ENCODE results near the gene CD70. TPM values are rescaled to one million over a fixed set of nuclear protein-coding genes. Genes with fewer than 3 reads are reported as not detected.
"Not testable (repeated sequence)": the region's sequence is repeated elsewhere in the genome, so short reads cannot be mapped to it uniquely, and the experiment has no call there.

Gene CD70
- total and polyA plus RNA-seq, 3 donors from 2014 or later = 0.63 to 1.0 TPM; not detected in 1

DNA sequence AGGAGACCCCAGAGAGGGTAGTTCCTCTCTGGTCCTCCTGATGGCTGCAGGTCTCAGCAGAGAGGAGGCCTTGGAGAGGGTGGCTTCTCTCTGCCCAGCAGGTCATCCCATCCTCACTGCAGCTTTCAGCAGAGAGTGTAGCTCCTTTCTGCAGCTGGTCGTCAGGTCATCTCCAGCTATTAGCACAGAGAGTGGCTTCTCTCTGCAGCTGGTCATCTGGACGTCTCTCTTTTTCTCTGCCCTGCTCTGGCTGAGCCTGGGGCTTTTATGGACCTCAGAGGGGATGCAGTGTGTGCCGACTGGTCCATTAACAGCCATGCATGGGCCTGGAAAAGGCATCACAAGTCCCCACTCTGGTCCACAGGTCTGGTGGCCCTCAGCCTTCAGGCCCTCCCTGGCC, 39.9 kb downstream of the CD70 start:
- Histone ChIP-seq H3K9me3 (no peaks in the 10 kb centered on the region), H3K36me3 (ENCODE audit: low read depth, missing control alignments) (no peaks in the 10 kb centered on the region), H3K27ac (no peak overlapping the region), H3K4me3 (no peak overlapping the region), H3K4me1 (no peaks in the 10 kb centered on the region), H3K27me3 (no peaks in the 10 kb centered on the region)
- TF ChIP-seq, protein P1, sequence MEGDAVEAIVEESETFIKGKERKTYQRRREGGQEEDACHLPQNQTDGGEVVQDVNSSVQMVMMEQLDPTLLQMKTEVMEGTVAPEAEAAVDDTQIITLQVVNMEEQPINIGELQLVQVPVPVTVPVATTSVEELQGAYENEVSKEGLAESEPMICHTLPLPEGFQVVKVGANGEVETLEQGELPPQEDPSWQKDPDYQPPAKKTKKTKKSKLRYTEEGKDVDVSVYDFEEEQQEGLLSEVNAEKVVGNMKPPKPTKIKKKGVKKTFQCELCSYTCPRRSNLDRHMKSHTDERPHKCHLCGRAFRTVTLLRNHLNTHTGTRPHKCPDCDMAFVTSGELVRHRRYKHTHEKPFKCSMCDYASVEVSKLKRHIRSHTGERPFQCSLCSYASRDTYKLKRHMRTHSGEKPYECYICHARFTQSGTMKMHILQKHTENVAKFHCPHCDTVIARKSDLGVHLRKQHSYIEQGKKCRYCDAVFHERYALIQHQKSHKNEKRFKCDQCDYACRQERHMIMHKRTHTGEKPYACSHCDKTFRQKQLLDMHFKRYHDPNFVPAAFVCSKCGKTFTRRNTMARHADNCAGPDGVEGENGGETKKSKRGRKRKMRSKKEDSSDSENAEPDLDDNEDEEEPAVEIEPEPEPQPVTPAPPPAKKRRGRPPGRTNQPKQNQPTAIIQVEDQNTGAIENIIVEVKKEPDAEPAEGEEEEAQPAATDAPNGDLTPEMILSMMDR (IDR thresholded peaks at IDR 0.05) = no peak
- TF ChIP-seq POLR2A (IDR thresholded peaks at IDR 0.05) = no peak
- 67 to 92% methylated on average over 3 of the region's 3 CpGs for WGBS, 2 donors
- intact Hi-C loops (cut with DNase I; ENCODE audit: low total_unique reads) = no loop called here
- DNase-seq = no peak

DNA sequence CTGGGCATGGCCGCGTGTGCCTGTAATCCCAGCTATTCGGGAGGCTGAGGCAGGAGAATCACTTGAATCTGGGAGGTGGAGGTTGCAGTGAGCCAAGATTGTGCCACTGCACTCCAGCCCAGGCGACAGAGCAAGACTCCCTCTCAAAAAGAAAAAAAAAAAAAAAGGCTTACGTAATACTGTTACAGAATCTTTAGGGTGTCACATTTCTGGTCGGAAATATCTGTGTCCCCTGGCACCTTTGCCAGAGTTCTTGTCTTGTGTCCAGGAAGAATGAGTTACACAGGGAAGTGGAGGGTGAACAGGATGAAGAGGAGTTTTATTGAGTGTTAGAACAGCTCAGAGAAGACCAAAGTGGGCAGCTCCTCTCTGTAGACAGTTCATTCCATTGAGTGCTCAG, 40.3 kb downstream of the CD70 start:
- DNase-seq; H3K27ac ChIP-seq; H3K36me3 ChIP-seq (ENCODE audit: low read depth, missing control alignments); H3K4me3 ChIP-seq; H3K9me3 ChIP-seq; intact Hi-C loops (cut with DNase I; ENCODE audit: low total_unique reads); H3K4me1 ChIP-seq; H3K27me3 ChIP-seq: not testable (repeated sequence)
- WGBS, 2 donors = 86 to 93% methylated on average over 6 of the region's 6 CpGs

DNA sequence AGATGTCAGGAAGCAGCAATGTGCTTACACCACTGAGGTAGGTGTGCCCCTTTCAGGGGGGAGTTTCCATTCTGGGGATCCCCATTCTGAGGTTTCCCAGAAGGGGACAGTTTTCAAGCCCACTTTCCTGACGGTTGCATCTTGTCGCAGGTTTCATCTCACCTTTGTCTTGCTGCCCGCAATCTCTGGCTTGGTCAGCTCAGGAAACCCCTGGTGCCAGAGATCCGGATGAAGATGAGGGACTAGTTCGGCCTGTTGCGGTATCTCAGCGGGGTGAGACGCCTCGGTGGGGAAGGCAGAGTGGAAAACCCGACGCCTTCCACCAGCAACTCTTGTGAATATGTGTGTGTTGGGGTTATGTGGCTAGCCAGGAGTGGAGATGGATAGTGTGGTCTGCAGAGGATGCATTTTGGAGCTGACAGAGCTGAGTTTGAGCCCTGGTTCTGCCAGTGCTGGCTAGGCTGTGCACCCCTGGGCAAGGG, 47.0 kb downstream of the CD70 start:
- H3K27me3 ChIP-seq = no peaks in the 10 kb centered on the region
- intact Hi-C loops (cut with DNase I; ENCODE audit: low total_unique reads) = no loop called here
- no peak overlapping the region for H3K4me3 ChIP-seq
- TF ChIP-seq, protein P1 (IDR thresholded peaks at IDR 0.05) = no peak
- no peak for TF ChIP-seq POLR2A (IDR thresholded peaks at IDR 0.05)
- no peaks in the 10 kb centered on the region for H3K4me1 ChIP-seq
- WGBS, 2 donors = 83 to 88% methylated on average over 11 of the region's 11 CpGs
- no peaks in the 10 kb centered on the region for H3K36me3 ChIP-seq (ENCODE audit: low read depth, missing control alignments)
- H3K9me3 ChIP-seq = no peaks in the 10 kb centered on the region
- no peak for DNase-seq
- H3K27ac ChIP-seq = no peak overlapping the region

DNA sequence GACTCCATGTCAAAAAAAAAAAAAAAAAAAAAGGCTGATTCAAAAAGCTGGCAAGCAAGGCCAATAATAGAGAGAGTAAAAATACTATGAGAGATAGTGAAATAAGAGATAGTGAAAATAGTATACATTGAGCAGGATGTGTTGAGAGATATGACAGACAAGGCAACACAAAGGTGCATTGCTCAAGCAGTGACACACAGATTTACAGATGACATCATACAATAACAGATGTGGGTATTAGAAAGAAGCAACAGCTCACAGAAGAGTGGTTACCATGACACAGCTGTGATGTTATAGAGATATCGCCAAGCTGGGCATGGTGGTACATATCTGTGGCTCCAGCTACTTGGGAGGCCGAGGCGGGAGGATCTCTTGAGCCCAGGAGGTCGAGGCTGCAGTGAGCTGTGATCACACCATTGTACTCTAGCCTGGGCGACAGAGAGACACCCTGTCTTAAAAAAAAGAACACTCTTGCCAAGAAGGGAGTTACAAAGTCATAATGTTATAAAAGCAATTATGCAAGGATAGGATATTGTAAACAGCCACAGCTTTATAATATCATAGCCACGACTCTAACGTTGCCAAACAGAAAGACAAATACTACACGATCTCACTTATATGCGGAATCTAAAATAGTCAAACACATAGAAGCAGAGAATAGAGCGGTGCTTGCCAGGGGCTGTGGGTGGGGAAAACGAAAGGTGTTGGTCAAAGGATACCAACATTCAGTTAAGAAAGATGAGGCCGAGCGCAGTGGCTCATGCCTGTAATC, 49.8 kb downstream of the CD70 start:
- intact Hi-C loops (cut with DNase I; ENCODE audit: low total_unique reads) = no loop called here
- Histone ChIP-seq H3K36me3 (ENCODE audit: low read depth, missing control alignments) (no peaks in the 10 kb centered on the region), H3K27ac (no peak overlapping the region), H3K4me3 (no peak overlapping the region), H3K4me1 (no peaks in the 10 kb centered on the region), H3K27me3 (no peaks in the 10 kb centered on the region), H3K9me3 (no peaks in the 10 kb centered on the region)
- no peak for TF ChIP-seq POLR2A (IDR thresholded peaks at IDR 0.05)
- TF ChIP-seq, protein P1 (IDR thresholded peaks at IDR 0.05) = no peak
- 81 to 85% methylated on average over 13 of the region's 13 CpGs for WGBS, 2 donors
- no peak for DNase-seq

DNA sequence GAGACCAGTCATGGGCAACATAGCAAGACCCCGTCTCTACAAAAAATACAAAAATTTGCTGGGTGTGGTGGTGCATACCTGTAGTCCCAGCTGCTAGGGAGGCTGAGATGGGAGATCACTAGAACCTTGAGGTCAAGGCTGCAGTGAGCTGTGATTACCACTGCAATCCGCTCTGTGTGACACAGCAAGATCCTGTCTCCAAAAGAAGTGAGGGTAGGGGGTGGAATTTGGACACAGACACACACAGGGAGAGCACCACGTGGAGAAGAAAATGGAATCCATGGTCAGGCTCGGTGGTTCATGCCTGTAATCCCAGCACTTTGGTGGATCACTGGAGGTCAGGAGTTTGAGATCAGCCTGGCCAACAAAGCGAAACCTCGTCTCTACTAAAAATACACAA, 51.4 kb downstream of the CD70 start:
- intact Hi-C loops (cut with DNase I; ENCODE audit: low total_unique reads) = no loop called here
- H3K4me1 ChIP-seq = no peaks in the 10 kb centered on the region
- WGBS, 2 donors = 81 to 90% methylated on average over 6 of the region's 6 CpGs
- no peak overlapping the region for H3K27ac ChIP-seq
- H3K27me3 ChIP-seq = no peaks in the 10 kb centered on the region
- DNase-seq = no peak
- H3K9me3 ChIP-seq = no peaks in the 10 kb centered on the region
- no peaks in the 10 kb centered on the region for H3K36me3 ChIP-seq (ENCODE audit: low read depth, missing control alignments)
- TF ChIP-seq, protein P1 (IDR thresholded peaks at IDR 0.05) = no peak
- no peak for TF ChIP-seq POLR2A (IDR thresholded peaks at IDR 0.05)
- H3K4me3 ChIP-seq = no peak overlapping the region

Small RNA genes lying within 50 kb of the gene (small RNA-seq; reads per million reads assigned to genes)
- gene RF00019 = 0 reads per million in 2 donors

Other genes starting within 250 kb of the CD70 start
- gene CLPP, start 229.6 kb downstream of the CD70 start, total RNA-seq = 100 to 1,000 TPM in 1 of 2 donors, 10 to 100 TPM in 1; 52.1 to 101 TPM
- gene CLPP, start 229.6 kb downstream of the CD70 start, polyA plus RNA-seq (ENCODE audit: insufficient read depth, low read depth, low replicate concordance) = 113 TPM
- gene ALKBH7, start 218.4 kb downstream of the CD70 start, total RNA-seq = 100 to 1,000 TPM; 243 to 524 TPM
- 608 TPM for gene ALKBH7, start 218.4 kb downstream of the CD70 start, polyA plus RNA-seq (ENCODE audit: insufficient read depth, low read depth, low replicate concordance)
- 1 to 10 TPM; 2.9 to 5.1 TPM for gene PSPN, start 215.2 kb downstream of the CD70 start, total RNA-seq
- gene PSPN, start 215.2 kb downstream of the CD70 start, polyA plus RNA-seq (ENCODE audit: insufficient read depth, low read depth, low replicate concordance) = 1.1 TPM
- 10 to 100 TPM; 78.1 to 81.1 TPM for gene GTF2F1, start 198.0 kb downstream of the CD70 start, total RNA-seq
- gene GTF2F1, start 198.0 kb downstream of the CD70 start, polyA plus RNA-seq (ENCODE audit: insufficient read depth, low read depth, low replicate concordance) = 122 TPM
- gene KHSRP, start 166.3 kb downstream of the CD70 start, total RNA-seq = 100 to 1,000 TPM; 279 to 336 TPM
- gene KHSRP, start 166.3 kb downstream of the CD70 start, polyA plus RNA-seq (ENCODE audit: insufficient read depth, low read depth, low replicate concordance) = 358 TPM
- gene SLC25A41, start 157.4 kb downstream of the CD70 start, total RNA-seq = 1 to 10 TPM; 3.2 to 3.9 TPM
- 7.6 TPM for gene SLC25A41, start 157.4 kb downstream of the CD70 start, polyA plus RNA-seq (ENCODE audit: insufficient read depth, low read depth, low replicate concordance)
- gene SLC25A23, start 131.4 kb downstream of the CD70 start, total RNA-seq = 10 to 100 TPM; 34.3 to 38.5 TPM
- 26.9 TPM for gene SLC25A23, start 131.4 kb downstream of the CD70 start, polyA plus RNA-seq (ENCODE audit: insufficient read depth, low read depth, low replicate concordance)
- 1 to 10 TPM; 1.2 to 2.0 TPM for gene CRB3, start 126.9 kb downstream of the CD70 start, total RNA-seq
- gene CRB3, start 126.9 kb downstream of the CD70 start, polyA plus RNA-seq (ENCODE audit: insufficient read depth, low read depth, low replicate concordance) = 2.3 TPM
- 1 to 10 TPM; 1.9 to 3.2 TPM for gene DENND1C, start 109.4 kb downstream of the CD70 start, total RNA-seq
- 2.9 TPM for gene DENND1C, start 109.4 kb downstream of the CD70 start, polyA plus RNA-seq (ENCODE audit: insufficient read depth, low read depth, low replicate concordance)
- 100 to 1,000 TPM; 217 to 277 TPM for gene TUBB4A, start 88.8 kb downstream of the CD70 start, total RNA-seq
- 205 TPM for gene TUBB4A, start 88.8 kb downstream of the CD70 start, polyA plus RNA-seq (ENCODE audit: insufficient read depth, low read depth, low replicate concordance)
- gene TNFSF9, start 60.1 kb downstream of the CD70 start, total RNA-seq = 1 to 10 TPM; 5.7 to 8.4 TPM
- 3.1 TPM for gene TNFSF9, start 60.1 kb downstream of the CD70 start, polyA plus RNA-seq (ENCODE audit: insufficient read depth, low read depth, low replicate concordance)
- under 1 TPM; 0.31 to 0.47 TPM for gene TNFSF14, start 79.0 kb upstream of the CD70 start, total RNA-seq
- gene TNFSF14, start 79.0 kb upstream of the CD70 start, polyA plus RNA-seq (ENCODE audit: insufficient read depth, low read depth, low replicate concordance) = 0.69 TPM
- 100 to 1,000 TPM in 1 of 2 donors, 10 to 100 TPM in 1; 49.5 to 131 TPM for gene C3, start 129.5 kb upstream of the CD70 start, total RNA-seq
- gene C3, start 129.5 kb upstream of the CD70 start, polyA plus RNA-seq (ENCODE audit: insufficient read depth, low read depth, low replicate concordance) = 500 TPM
- gene GPR108, start 146.4 kb upstream of the CD70 start, total RNA-seq = 10 to 100 TPM; 61.8 to 87.1 TPM
- gene GPR108, start 146.4 kb upstream of the CD70 start, polyA plus RNA-seq (ENCODE audit: insufficient read depth, low read depth, low replicate concordance) = 105 TPM
- gene TRIP10, start 148.5 kb upstream of the CD70 start, total RNA-seq = 10 to 100 TPM; 60.4 to 62.7 TPM
- gene TRIP10, start 148.5 kb upstream of the CD70 start, polyA plus RNA-seq (ENCODE audit: insufficient read depth, low read depth, low replicate concordance) = 65.8 TPM
- gene SH2D3A, start 176.3 kb upstream of the CD70 start, total RNA-seq = 1 to 10 TPM; 7.4 to 7.5 TPM
- gene SH2D3A, start 176.3 kb upstream of the CD70 start, polyA plus RNA-seq (ENCODE audit: insufficient read depth, low read depth, low replicate concordance) = 12.8 TPM
- gene VAV1, start 181.6 kb upstream of the CD70 start, total RNA-seq = 1 to 10 TPM; 1.1 to 4.5 TPM
- 8.9 TPM for gene VAV1, start 181.6 kb upstream of the CD70 start, polyA plus RNA-seq (ENCODE audit: insufficient read depth, low read depth, low replicate concordance)

All from testis (tissue), 3 donors.